HG03045 (cell line): ENCODE data around the gene VPS25.
"Not testable (repeated sequence)": the region's sequence is repeated elsewhere in the genome, so short reads cannot be mapped to it uniquely, and the experiment has no call there.

Experiments
- ATAC-seq: cut with Tn5 transposase; IDR thresholded peaks from one replicate; pipeline ENCODE4 v1.9.1; 2021; ENCODE audit warnings: mild to moderate bottlenecking, moderate library complexity; ENCODE audit not compliant: unreplicated experiment

VPS25 gene

GRCh38 chr17:42773290-42774035 lies at the start of gene VPS25:
Gene VPS25 (plus strand): TSS chr17:42773449. CDS start chr17:42773476, 27 bp downstream.
- peak; percentile 77 for ATAC-seq

- no peak for ATAC-seq
These were observed 49.6 kb upstream of the VPS25 start for GRCh38 chr17:42723636-42724035.

- ATAC-seq: no peak
These were observed 48.1 kb upstream of the VPS25 start for GRCh38 chr17:42725143-42725542.

GRCh38 chr17:42740699-42741098 lies 32.5 kb upstream of the VPS25 start:
- ATAC-seq: no peak

GRCh38 chr17:42742916-42743315 lies 30.3 kb upstream of the VPS25 start:
- not testable (repeated sequence) for ATAC-seq

GRCh38 chr17:42743595-42744282 lies 29.5 kb upstream of the VPS25 start:
- ATAC-seq: no peak

- ATAC-seq: peak; percentile 57
These were observed 28.9 kb upstream of the VPS25 start for GRCh38 chr17:42744283-42744805.

- peak; percentile 80 for ATAC-seq
These were observed 28.2 kb upstream of the VPS25 start, which contains the start of gene EZH1 for GRCh38 chr17:42744806-42745617. Gene EZH1 (minus strand): TSS chr17:42745040. CDS start chr17:42728941, 16,099 bp downstream.

GRCh38 chr17:42748202-42748907 lies 24.9 kb upstream of the VPS25 start:
- no peak for ATAC-seq

GRCh38 chr17:42748908-42749798 lies 24.1 kb upstream of the VPS25 start:
- ATAC-seq: no peak

GRCh38 chr17:42750739-42751344 lies 22.4 kb upstream of the VPS25 start:
- no peak for ATAC-seq

- no peak for ATAC-seq
These were observed 21.6 kb upstream of the VPS25 start for GRCh38 chr17:42751628-42752027.

GRCh38 chr17:42754782-42755181 lies 18.5 kb upstream of the VPS25 start:
- ATAC-seq: no peak

GRCh38 chr17:42759982-42760651 lies 13.1 kb upstream of the VPS25 start:
- no peak for ATAC-seq

GRCh38 chr17:42760652-42761581 lies 12.3 kb upstream of the VPS25 start, which contains the start of gene RAMP2:
Gene RAMP2 (plus strand): TSS chr17:42761227. CDS start chr17:42761262, 35 bp downstream.
- no peak for ATAC-seq

- no peak for ATAC-seq
These were observed 11.6 kb upstream of the VPS25 start for GRCh38 chr17:42761638-42762037.

GRCh38 chr17:42766124-42766523 lies 7.1 kb upstream of the VPS25 start:
- ATAC-seq: no peak
